OCI-LY3 (cell line): ENCODE results near the gene HMGXB4.
"Not testable (repeated sequence)": the region's sequence is repeated elsewhere in the genome, so short reads cannot be mapped to it uniquely, and the experiment has no call there.

ENCODE experiments used
- H2AFZ ChIP-seq: fragments of 200-600, 300-600 bp; shearing (Covaris generic); 2 replicates; pipeline ENCODE4 v1.6.0; 2014; ENCODE audit warnings: antibody characterized with exemption, low read depth, low read length
- H3K27ac ChIP-seq: fragments of 200-600, 300-600 bp; sonication (generic); 2 replicates; pipeline ENCODE4 v1.5.1; 2014; ENCODE audit warnings: mild to moderate bottlenecking, low read length, moderate library complexity, mixed read lengths
- H3K27me3 ChIP-seq: fragments of 200-600, 300-600 bp; sonication (generic); 2 replicates; pipeline ENCODE4 v1.6.1; 2014; ENCODE audit warnings: low read depth, low read length, mixed read lengths
- H3K36me3 ChIP-seq: fragments of 200-600, 300-600 bp; sonication (generic); replicated peaks from 2 replicates; pipeline ENCODE3; 2014; ENCODE audit warnings: low read depth, low read length, mixed read lengths
- H3K4me1 ChIP-seq: fragments of 300-600, 200-600 bp; sonication (generic); 2 replicates; pipeline ENCODE4 v1.6.1; 2014; ENCODE audit warnings: low read length, mixed read lengths
- H3K4me2 ChIP-seq: fragments of 200-600, 300-600 bp; sonication (generic); 2 replicates; pipeline ENCODE4 v1.6.1; 2014; ENCODE audit warnings: low read length, mixed read lengths
- H3K4me3 ChIP-seq: fragments of 300-600, 200-600 bp; sonication (generic); 2 replicates; pipeline ENCODE4 v1.5.1; 2014; ENCODE audit warnings: antibody characterized with exemption, mild to moderate bottlenecking, low read length, moderate library complexity
- H3K79me2 ChIP-seq: fragments of 300-600, 200-600 bp; shearing (Covaris generic); 2 replicates; pipeline ENCODE4 v1.6.1; 2014; ENCODE audit warnings: mild to moderate bottlenecking, low read length, mixed read lengths
- H3K9ac ChIP-seq: fragments of 300-600, 200-600 bp; shearing (Covaris generic); 2 replicates; pipeline ENCODE4 v1.6.0; 2014; ENCODE audit warnings: mild to moderate bottlenecking, low read length, moderate library complexity
- H3K9me3 ChIP-seq: fragments of 200-600, 300-600 bp; shearing (Covaris generic); 2 replicates; pipeline ENCODE4 v1.6.1; 2014; ENCODE audit warnings: low read length, mixed read lengths; ENCODE audit not compliant: insufficient read depth
- H4K20me1 ChIP-seq: fragments of 200-600, 300-600 bp; sonication (generic); 2 replicates; pipeline ENCODE4 v1.6.1; 2016; ENCODE audit warnings: low read length, mixed read lengths; ENCODE audit not compliant: insufficient read depth
- EZH2phosphoT487 ChIP-seq: fragments of 200-600 bp; shearing (Covaris generic); IDR thresholded peaks from 2 replicates; pipeline ENCODE4 v1.6.1; 2018; ENCODE audit warnings: antibody characterized with exemption, mixed run types, low read depth
- TF ChIP-seq, protein P1 (sequence below): fragments of 200-600, 300-600 bp; sonication (generic); IDR thresholded peaks from 2 replicates; pipeline ENCODE4 v1.5.1; 2014; ENCODE audit warnings: antibody characterized with exemption, low read length, low read depth

Gene HMGXB4

GRCh38 chr22:35231585-35232084, 25.7 kb upstream of the HMGXB4 start:
- H3K27me3 ChIP-seq: peaks cover 28% of the 10 kb centered on the region
- peak overlapping the region; percentile 85 for H2AFZ ChIP-seq
- peaks cover 23% of the 10 kb centered on the region for H3K36me3 ChIP-seq
- 0 out of 2 replicates have a peak, but pooled peaks cover 7% of the 10 kb centered on the region for H4K20me1 ChIP-seq
- TF ChIP-seq, protein P1, sequence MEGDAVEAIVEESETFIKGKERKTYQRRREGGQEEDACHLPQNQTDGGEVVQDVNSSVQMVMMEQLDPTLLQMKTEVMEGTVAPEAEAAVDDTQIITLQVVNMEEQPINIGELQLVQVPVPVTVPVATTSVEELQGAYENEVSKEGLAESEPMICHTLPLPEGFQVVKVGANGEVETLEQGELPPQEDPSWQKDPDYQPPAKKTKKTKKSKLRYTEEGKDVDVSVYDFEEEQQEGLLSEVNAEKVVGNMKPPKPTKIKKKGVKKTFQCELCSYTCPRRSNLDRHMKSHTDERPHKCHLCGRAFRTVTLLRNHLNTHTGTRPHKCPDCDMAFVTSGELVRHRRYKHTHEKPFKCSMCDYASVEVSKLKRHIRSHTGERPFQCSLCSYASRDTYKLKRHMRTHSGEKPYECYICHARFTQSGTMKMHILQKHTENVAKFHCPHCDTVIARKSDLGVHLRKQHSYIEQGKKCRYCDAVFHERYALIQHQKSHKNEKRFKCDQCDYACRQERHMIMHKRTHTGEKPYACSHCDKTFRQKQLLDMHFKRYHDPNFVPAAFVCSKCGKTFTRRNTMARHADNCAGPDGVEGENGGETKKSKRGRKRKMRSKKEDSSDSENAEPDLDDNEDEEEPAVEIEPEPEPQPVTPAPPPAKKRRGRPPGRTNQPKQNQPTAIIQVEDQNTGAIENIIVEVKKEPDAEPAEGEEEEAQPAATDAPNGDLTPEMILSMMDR: peak; percentile 99
- no peak for TF ChIP-seq EZH2phosphoT487
- H3K4me1 ChIP-seq: peaks cover 14% of the 10 kb centered on the region
- H3K9me3 ChIP-seq: no peaks in the 10 kb centered on the region
- H3K79me2 ChIP-seq: peaks cover 41% of the 10 kb centered on the region
- H3K4me2 ChIP-seq: peak overlapping the region; percentile 84
- peak overlapping the region; percentile 31; the same call in 1 of the 2 replicates for H3K27ac ChIP-seq
- peak overlapping the region; percentile 50; the same call in 1 of the 2 replicates for H3K9ac ChIP-seq
- peak overlapping the region; percentile 82 for H3K4me3 ChIP-seq

GRCh38 chr22:35238749-35239148, 18.5 kb upstream of the HMGXB4 start:
- H3K4me2 ChIP-seq, H3K4me1 ChIP-seq, H3K9me3 ChIP-seq, H3K4me3 ChIP-seq, H3K36me3 ChIP-seq, H4K20me1 ChIP-seq, H2AFZ ChIP-seq, H3K79me2 ChIP-seq, H3K27ac ChIP-seq, H3K9ac ChIP-seq: not testable (repeated sequence)
- peaks cover 21% of the 10 kb centered on the region for H3K27me3 ChIP-seq

GRCh38 chr22:35244507-35244906, 12.8 kb upstream of the HMGXB4 start:
- H3K36me3 ChIP-seq, H3K79me2 ChIP-seq, H3K27me3 ChIP-seq, H4K20me1 ChIP-seq, H3K4me2 ChIP-seq, H2AFZ ChIP-seq, H3K27ac ChIP-seq, H3K9ac ChIP-seq, H3K4me3 ChIP-seq, H3K4me1 ChIP-seq, H3K9me3 ChIP-seq: not testable (repeated sequence)

GRCh38 chr22:35250156-35250555, 7.1 kb upstream of the HMGXB4 start:
- H3K27ac ChIP-seq: no peak overlapping the region
- H3K27me3 ChIP-seq: no peaks in the 10 kb centered on the region
- H3K4me2 ChIP-seq: no peak overlapping the region
- H3K9me3 ChIP-seq: no peaks in the 10 kb centered on the region
- no peaks in the 10 kb centered on the region for H3K79me2 ChIP-seq
- no peaks in the 10 kb centered on the region for H3K36me3 ChIP-seq
- TF ChIP-seq, protein P1: no peak
- TF ChIP-seq EZH2phosphoT487: no peak
- no peaks in the 10 kb centered on the region for H3K4me1 ChIP-seq
- H2AFZ ChIP-seq: no peak overlapping the region
- H4K20me1 ChIP-seq: no peaks in the 10 kb centered on the region
- no peak overlapping the region for H3K9ac ChIP-seq
- no peak overlapping the region for H3K4me3 ChIP-seq

GRCh38 chr22:35253946-35254345, 3.3 kb upstream of the HMGXB4 start:
- H3K27ac ChIP-seq: no peak overlapping the region
- H4K20me1 ChIP-seq: peaks cover 8% of the 10 kb centered on the region
- peaks cover 4% of the 10 kb centered on the region for H3K36me3 ChIP-seq
- no peak overlapping the region for H2AFZ ChIP-seq
- no peak overlapping the region for H3K4me3 ChIP-seq
- TF ChIP-seq, protein P1: no peak
- no peak for TF ChIP-seq EZH2phosphoT487
- H3K27me3 ChIP-seq: no peaks in the 10 kb centered on the region
- H3K9me3 ChIP-seq: no peaks in the 10 kb centered on the region
- peaks cover 23% of the 10 kb centered on the region for H3K79me2 ChIP-seq
- H3K4me1 ChIP-seq: peaks cover 13% of the 10 kb centered on the region
- no peak overlapping the region for H3K9ac ChIP-seq
- H3K4me2 ChIP-seq: no peak overlapping the region
